HG03460 (cell line): ENCODE results near the gene WDR81.
A peak's percentile ranks its signal among the peaks of the same experiment; 100 is the strongest.
"Not testable (repeated sequence)": the region's sequence is repeated elsewhere in the genome, so short reads cannot be mapped to it uniquely, and the experiment has no call there.

ENCODE experiments used
- ATAC-seq: cut with Tn5 transposase; IDR thresholded peaks from one replicate; pipeline ENCODE4 v1.9.1; 2021; ENCODE audit not compliant: unreplicated experiment

Gene WDR81

DNA sequence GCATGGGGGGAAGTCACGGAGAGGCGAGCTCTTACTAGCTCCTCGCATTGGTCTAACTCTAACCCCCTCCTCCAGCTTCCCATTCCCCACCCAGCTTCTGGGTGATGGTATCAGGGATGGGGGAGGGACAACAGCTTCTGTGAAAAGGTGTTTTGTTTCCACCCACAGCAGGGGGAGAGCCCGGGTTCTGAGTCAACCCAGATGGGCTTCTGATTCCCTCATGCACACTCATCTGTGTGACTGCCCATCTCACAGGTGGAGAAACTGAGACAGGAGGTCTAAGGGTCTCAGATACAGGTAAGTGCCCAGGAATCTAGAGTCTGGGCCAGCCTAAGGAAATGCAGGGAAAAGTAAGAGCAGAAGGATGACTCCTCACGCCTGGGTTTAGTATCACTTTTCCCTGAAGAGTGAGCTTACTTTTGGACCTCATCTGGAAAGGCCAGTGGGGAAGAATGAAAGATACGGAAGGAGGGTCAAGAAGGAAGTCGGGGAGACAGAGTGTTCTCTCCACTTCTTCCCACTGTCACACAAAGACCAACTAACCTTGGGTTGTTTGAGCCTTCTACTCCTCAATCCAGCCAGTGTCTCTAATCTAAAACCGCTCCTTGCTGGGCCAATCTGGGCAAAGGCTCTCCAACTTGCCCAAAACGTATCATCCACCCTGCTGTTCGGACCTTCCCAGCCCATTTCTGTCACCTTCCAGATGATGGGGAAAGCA lies 11.2 kb upstream of the WDR81 start:
- ATAC-seq = no peak

DNA sequence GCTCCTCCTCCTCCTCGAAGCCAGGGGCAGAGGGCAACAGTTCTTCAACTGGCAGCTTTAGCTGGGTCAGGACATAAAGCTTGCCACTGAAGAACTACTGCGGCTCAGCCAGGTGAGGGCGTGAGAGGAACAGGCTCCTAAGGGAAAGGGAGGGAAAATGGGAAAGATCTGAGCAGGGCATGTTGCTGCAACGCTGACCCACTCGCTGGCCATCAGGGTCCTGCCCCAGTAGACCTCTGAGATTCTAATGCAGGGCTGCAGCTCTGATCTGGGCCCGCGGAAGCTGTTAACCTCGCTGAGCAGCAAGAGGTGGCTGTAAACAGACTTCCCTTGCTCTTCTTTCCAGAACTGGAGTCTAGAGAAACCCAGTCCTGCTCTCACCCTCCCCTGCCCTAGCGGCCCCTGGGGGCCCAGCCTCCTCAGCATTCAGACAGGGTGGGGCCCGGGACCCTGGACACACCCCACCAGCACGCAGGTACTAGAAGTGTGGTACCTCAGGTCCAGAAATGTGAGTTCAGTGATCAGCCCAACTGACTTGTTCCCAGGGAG lies 10.6 kb upstream of the WDR81 start:
- no peak for ATAC-seq

DNA sequence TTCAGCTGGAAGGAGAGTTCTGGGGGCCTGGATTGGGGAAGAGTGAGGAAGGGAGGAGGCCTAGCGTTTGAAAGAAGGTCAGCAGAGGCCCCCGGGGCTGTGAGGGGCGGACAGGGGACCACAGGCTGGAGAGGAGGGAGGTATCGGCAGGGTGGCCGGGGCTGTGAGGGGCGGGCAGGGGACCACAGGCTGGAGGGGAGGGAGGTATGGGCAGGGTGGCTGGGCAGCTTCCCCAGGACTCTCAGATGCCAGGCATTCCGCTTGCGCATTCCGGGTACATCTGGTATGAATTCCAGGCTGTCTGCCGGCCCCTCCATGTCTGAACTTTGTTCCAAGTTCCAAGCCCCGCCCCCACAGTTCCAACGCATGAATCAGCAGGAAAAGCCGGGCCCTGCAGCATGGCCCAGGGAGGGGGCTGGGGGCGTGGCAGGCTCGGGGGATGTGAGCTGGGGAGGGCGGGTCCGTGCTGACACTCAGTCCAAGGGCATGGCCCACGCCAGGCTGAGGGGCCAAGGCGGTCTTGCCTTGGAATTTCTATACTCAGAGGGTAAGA lies 10.0 kb upstream of the WDR81 start:
- ATAC-seq = no peak

DNA sequence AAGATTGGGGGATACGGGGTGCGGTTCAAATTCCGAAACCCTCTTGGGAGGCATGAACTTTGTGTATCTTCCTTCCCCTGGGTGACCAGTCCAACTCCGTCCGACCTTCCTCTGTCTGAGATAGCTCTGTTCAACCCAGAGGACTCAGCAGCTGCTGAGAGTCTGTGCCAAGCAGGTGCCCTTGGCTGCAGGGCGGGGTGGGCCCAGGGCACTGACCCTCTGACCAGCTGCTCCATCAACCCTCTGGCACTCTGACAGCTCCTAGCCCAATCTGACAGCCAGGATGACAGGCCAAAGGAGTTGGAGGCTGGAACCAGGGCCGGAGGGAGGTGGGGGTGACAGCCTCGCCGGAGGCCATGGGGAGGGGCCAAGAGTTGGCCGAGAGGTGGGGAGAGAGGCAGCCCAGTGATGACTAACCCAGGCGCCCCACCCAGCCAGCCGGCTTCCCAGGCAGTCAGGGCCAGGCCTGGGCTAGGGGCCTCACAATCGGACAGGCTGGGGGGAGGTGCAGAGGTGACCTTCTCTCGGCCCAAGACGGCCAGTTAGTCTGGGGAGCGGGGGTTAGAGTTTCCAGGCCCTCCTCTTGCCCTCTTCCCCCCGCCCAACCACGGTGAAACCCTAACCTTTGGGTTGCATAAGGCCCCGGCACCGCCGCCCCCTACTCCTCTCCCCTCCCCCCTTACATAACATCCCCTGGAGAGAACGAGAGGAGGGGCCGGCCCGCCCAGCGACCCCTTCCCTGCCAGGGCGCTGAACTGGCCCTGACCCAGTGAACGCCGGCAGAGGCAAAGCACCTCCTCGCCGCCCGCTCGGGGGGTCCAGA lies 9.3 kb upstream of the WDR81 start:
- ATAC-seq = no peak

DNA sequence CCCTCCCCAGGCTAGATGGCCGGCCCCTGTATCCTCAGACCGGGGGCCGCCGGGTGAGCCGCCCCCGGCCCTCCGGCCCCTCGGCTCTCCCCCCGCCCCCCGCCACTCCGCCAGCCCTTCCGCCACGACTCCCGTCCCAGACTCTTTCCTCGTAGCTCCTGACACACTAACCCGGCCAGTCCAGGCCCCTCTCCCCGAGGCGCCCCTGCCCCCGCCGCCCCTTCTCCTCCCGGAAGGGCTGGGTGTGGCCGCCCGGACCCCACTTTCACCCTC lies 8.8 kb upstream of the WDR81 start:
- no peak for ATAC-seq

DNA sequence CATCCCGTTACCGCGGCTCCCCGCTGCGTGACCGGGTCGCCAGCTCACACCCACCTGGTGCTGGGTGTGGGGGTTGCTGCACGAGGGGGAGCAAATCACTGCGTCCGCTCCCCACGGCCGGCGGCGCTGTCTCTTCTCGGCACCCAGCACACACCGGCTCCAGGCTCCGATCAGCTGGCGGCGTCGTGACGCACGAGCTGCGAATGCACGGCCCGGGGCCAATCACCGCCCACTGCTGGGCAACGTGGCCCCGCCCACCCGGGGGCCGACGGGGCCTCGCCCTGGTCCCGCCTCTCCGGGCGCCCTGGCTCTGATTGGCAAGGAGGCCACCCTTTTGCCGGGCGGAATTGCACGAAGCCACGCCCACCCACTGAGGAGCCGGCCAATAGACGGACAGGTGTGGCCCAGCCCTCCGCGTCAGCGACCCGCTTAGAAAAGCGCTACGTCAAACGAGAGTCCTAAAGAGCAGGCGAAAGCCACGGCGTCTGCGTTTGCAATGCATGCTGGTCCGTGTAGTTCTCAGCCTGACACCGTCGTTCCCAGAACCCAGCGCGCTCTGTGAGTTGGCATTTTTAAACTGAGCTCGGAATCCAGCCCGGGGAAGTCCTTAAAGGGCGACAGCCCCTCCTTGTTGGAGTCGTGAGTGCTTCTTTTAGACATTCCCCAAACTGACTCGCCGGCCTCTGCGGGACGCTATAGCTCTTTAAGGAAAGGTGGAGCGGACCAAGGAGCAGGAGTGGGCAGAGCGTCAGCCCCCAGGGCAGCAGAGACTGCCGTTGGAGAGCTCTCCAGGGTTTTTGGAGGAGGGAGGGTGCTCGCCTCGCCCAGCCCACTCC lies 8.2 kb upstream of the WDR81 start:
- ATAC-seq = peak; percentile 66

DNA sequence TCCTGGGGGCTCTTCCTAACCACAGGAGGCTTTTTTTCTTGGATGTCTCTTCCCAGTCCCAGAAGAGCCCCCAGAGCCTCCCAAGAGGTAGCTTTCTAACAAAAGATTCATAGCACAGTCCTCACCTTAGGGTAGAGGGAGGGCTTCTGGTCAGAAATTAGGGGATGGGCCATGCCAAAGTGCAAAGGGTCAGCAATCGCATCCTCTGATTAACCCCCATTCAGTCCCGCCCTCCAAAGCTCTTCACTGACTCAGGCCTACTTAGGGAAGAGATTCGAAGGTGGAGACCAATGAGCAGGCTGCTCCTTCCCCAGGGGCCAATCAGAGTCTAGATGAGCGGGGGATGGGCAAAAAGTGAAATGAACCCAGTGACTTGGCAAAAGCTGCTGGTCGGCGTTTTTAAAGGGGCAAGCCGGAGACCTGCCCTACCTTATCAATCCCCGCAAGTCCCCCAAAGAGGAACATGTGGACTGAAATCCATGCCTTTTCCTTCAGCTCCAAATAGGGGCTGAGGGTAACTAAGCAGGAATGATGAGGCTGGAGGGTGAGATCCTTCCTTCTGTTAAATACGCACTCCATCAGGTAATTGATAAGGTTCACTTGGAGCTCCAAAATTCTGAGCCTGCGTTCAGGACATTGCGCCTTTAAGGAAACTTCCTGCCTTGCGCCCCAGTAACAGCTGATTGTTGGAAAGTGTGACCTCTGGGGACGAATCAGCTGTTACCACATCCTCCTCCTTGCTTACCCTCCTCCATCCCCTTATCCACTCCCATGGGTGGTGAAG lies 7.4 kb upstream of the WDR81 start:
- ATAC-seq = peak; percentile 47

DNA sequence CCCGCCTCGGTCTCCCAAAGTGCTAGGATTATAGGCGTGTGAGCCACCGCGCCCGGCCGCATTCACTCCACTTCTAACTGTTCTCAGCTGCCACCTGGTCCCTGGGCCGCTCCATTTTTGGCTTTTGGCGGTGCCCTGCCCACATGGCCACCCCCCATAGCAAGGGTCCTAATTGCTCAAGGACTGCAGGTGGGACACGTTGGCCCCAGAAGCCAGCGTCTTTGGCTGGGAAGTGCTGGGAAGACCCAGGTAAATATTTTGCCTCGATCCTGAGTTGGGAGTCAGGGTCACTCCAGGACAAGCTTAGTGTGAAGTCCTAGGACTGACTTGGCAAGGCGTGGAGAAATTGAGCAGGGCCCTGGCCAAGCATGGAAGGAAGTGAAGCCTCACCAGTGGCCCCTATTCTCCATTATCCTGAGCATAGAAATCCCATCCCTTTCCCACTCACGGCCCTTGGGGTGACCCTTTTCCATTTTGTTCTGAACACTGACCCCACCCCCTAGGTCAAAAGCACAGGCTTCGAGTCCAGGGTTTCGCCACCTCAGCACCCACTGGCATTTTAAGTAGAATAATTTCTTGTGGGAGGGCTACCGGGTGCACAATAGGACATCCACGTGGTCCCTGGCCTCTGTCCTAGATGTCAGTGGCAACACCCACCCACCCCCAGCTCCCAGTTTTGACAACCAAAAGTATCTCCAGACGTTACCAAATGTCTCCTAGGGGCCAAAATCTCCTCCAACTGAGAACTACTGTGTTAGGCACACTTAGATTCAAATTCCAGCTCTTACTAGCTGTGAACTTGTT lies 5.9 kb upstream of the WDR81 start:
- no peak for ATAC-seq

DNA sequence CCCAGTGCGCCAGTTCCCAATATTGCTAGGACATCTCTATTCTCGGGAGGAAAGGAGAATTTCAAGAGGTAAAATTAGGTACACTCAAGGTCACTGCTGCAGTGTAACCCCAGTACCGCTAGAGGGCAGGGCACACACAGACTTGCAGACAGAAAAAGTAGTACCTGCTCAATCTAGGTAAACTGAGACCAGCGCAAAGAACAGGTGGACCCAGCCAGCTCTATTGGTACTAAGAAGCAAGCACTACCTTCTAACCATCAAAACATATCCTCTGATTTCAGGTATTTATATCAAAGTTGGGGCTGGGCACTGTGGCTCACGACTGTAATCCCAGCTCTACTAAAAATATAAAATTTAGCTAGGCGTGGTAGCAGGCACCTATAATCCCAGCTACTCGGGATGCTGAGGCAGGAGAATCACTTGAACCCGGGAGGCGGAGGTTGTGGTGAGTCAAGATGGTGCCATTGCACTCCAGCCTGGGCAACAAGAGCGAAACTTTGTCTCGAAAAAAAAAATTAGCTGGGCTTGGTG lies 3.6 kb upstream of the WDR81 start:
- ATAC-seq = no peak

DNA sequence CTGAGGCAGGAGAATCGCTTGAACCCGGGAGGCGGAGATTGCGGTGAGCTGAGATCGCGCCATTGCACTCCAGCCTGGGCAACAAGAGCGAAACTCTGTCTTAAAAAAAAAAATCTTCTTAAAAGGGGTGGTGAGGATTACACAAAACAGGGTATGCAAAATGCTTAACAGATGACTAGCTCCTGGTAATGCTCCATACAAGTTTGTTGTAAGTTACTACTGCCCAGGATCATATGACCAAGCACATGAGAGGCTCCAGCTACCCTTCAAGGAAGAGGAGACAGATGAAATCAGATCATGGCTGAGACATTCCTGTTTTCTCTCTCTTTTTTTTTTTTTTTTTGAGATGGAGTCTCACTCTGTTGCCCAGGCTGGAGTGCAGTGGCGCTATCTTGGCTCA lies 2.5 kb upstream of the WDR81 start:
- not testable (repeated sequence) for ATAC-seq

DNA sequence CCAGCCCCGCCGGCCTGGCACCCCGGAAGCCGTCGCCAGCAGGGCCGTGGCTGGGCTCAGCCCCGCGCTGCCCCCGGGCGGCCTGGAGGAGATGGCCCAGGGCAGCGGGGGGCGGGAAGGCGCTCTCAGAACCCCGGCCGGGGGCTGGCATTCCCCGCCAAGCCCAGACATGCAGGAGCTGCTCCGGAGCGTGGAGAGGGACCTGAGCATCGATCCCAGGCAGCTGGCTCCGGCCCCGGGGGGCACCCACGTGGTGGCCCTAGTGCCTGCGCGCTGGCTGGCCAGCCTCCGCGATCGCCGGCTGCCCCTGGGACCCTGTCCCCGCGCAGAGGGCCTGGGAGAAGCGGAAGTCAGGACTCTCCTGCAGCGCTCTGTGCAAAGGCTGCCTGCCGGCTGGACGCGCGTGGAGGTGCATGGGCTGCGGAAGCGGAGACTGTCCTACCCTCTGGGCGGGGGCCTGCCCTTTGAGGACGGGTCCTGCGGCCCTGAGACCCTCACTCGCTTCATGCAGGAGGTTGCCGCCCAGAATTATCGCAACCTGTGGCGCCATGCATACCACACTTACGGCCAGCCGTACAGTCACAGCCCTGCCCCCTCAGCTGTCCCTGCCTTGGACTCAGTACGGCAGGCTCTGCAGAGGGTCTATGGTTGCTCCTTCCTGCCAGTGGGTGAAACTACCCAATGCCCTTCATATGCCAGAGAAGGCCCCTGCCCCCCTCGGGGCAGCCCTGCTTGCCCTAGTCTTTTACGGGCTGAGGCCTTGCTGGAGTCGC lies 551 bp downstream of the WDR81 start:
- no peak for ATAC-seq

DNA sequence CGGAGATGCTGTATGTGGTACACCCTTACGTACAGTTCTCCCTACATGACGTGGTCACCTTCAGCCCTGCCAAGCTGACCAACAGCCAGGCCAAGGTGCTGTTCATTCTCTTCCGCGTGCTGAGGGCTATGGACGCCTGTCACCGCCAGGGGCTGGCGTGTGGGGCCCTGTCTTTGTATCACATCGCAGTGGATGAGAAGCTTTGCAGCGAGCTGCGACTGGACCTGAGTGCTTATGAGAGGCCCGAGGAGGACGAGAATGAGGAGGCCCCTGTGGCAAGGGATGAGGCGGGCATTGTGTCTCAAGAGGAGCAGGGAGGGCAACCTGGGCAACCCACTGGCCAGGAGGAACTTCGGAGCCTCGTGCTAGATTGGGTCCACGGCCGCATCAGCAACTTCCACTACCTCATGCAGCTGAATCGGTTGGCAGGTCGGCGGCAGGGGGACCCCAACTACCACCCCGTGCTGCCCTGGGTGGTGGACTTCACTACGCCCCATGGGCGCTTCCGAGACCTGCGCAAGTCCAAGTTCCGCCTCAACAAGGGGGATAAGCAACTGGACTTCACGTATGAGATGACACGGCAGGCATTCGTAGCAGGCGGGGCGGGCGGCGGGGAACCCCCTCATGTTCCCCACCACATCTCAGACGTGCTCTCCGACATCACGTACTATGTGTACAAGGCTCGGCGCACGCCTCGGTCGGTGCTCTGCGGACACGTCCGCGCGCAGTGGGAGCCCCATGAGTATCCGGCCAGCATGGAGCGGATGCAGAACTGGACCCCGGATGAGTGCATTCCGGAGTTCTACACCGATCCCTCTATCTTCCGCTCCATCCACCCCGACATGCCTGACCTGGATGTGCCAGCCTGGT lies 1.4 kb downstream of the WDR81 start:
- no peak for ATAC-seq

DNA sequence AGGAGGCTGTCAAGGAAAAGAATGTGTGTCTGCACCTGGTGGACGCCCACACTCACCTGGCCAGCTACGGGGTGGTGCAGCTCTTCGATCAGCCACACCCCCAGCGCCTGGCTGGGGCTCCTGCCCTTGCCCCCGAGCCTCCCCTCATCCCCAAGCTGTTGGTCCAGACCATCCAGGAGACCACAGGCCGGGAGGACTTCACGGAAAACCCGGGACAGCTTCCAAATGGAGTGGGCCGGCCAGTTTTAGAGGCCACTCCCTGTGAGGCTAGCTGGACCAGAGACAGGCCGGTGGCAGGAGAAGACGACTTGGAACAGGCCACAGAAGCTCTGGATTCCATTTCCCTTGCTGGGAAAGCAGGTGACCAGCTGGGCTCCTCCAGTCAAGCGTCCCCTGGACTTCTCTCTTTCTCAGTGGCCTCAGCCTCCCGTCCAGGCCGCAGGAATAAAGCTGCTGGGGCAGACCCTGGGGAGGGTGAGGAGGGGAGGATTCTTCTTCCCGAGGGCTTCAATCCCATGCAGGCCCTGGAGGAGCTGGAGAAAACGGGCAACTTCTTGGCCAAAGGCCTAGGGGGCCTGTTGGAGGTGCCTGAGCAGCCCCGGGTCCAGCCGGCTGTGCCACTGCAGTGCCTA lies 2.2 kb downstream of the WDR81 start:
- no peak for ATAC-seq

DNA sequence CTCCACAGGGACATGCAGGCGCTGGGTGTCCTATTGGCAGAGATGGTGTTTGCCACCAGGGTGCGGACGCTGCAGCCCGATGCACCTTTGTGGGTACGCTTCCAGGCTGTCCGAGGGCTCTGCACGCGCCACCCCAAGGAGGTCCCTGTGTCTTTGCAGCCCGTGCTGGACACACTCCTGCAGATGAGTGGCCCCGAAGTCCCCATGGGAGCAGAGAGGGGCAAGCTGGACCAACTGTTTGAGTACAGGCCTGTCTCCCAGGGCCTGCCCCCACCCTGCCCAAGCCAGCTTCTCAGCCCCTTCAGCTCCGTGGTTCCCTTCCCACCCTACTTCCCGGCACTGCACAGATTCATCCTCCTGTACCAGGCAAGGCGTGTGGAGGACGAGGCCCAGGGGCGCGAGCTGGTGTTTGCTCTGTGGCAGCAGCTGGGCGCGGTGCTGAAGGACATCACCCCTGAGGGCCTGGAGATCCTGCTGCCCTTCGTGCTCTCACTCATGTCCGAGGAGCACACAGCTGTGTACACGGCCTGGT lies 2.8 kb downstream of the WDR81 start:
- ATAC-seq = no peak

DNA sequence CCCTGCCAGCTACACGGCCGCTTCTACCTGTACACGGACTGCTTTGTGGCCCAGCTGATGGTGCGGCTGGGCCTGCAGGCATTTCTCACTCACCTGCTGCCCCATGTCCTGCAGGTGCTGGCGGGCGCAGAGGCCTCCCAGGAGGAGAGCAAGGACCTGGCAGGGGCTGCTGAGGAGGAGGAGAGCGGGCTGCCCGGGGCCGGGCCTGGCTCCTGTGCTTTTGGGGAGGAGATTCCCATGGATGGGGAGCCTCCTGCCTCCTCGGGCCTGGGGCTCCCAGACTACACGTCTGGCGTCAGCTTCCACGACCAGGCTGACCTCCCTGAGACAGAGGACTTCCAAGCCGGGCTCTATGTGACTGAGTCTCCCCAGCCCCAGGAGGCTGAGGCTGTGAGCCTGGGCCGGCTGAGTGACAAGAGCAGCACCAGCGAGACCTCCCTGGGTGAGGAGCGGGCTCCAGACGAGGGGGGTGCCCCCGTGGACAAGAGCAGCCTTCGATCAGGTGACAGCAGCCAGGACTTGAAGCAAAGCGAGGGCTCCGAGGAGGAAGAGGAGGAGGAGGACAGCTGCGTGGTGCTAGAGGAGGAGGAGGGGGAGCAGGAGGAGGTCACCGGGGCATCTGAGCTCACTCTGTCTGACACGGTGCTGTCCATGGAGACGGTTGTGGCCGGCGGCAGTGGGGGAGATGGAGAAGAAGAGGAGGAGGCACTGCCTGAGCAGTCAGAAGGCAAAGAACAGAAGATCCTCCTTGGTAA lies 3.5 kb downstream of the WDR81 start:
- ATAC-seq = no peak

DNA sequence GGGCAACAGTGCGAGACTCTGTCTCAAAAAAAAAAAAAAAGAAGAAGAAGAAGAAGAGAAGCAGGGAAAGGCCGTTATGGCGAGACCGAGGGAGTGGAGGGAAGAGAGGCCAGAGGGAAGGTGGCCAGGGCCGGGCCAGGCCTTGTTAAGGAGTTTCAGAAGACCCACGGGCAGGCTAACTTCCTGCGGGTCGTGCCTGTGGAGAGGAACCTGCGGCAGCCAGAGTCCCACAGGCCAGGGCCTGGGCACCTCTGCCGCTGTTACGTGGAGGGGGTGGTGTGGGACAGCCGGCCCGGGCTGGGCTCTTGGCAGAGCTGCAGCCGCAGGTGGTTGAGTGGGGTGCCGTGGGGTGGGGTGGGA lies 5.4 kb downstream of the WDR81 start:
- ATAC-seq = no peak
